Sigmoid colon (tissue), 4 donors: ENCODE data around the gene UNC5A.

ENCODE experiments used
- POLR2A ChIP-seq, 2 donors: fragments of 450-650 bp; IDR thresholded peaks; one replicate each; pipeline ENCODE4 v1.6.1; 2016; ENCODE audit warnings: antibody characterized with exemption in 2 of 2, mild to moderate bottlenecking in 2 of 2, moderate library complexity in 2 of 2
- POLR2AphosphoS5 ChIP-seq, 4 donors: sonication (generic); formaldehyde crosslinking; IDR thresholded peaks; one replicate each; pipeline ENCODE4 v1.6.1; 2017; ENCODE audit warnings: antibody characterized with exemption in 4 of 4
- TF ChIP-seq, protein P1 (sequence below), 4 experiments: fragments of 450-650 bp in 3 of 4; fragments of 200-600 bp in 1 of 4; IDR thresholded peaks; one replicate each; pipeline ENCODE4 v1.5.1; 2016 to 2019; ENCODE audit warnings: antibody characterized with exemption in 4 of 4, mild to moderate bottlenecking in 3 of 4, moderate library complexity in 2 of 4

DNA sequence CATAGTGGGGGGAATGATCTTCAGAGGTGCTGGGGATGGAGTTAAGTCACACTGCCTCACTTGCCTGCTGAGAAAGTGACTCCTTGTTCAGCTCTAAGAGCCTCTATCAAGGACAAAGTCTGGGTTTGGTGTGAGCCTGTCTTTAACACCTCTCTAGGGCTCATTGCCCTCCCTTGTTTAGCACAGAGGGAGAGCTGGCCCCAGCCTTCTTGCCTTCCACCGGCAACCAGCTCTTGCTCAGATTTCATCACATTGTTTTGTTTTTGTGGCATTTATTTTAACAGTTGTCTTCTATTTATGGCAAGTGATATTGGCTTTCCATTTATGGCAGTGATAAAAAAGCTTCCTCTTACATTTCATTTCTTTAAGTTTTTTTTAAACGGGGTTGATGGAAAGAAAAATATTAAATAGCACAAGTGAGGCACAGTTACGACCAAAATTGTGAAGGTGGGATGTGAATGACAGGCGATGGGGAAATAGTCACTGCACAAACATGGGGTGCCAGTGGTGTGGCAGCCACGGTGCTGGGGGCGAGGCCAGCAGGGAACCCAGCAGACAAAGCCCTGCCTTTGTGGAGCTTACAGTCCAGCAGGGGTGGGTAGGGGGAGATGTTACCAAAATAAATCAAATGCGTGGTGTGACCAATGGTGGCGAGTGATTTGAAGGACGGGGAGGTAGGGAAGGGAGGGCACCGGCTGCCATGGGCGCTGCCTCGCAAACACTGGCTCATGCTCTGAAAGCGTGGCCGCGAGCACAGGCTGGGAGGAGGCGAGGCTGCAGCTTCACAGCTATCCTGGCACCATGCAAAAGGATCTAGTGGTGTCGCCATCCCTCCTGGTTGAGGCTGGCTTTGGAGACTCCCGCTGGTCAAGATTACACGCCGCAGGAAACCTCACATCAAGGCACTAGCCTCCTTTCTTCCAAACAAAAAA is 21.2 kb upstream of the UNC5A start:
- TF ChIP-seq, protein P1, sequence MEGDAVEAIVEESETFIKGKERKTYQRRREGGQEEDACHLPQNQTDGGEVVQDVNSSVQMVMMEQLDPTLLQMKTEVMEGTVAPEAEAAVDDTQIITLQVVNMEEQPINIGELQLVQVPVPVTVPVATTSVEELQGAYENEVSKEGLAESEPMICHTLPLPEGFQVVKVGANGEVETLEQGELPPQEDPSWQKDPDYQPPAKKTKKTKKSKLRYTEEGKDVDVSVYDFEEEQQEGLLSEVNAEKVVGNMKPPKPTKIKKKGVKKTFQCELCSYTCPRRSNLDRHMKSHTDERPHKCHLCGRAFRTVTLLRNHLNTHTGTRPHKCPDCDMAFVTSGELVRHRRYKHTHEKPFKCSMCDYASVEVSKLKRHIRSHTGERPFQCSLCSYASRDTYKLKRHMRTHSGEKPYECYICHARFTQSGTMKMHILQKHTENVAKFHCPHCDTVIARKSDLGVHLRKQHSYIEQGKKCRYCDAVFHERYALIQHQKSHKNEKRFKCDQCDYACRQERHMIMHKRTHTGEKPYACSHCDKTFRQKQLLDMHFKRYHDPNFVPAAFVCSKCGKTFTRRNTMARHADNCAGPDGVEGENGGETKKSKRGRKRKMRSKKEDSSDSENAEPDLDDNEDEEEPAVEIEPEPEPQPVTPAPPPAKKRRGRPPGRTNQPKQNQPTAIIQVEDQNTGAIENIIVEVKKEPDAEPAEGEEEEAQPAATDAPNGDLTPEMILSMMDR (IDR thresholded peaks at IDR 0.05): no peak
- TF ChIP-seq POLR2A (IDR thresholded peaks at IDR 0.05) (no peak), POLR2AphosphoS5 (IDR thresholded peaks at IDR 0.05) (no peak)
